ENCODE measurements around the gene RTN4RL1. TPM values are rescaled to one million over a fixed set of nuclear protein-coding genes. Genes with fewer than 3 reads are reported as not detected.

The RTN4RL1 gene
- total and polyA plus RNA-seq, 9 of the 15 experiments (the other 6 are each of a cell fraction or from before 2014, with no cell fraction given): 0.04 to 0.06 (median 0.04) TPM; not detected in 5

- TF ChIP-seq ATF6 (CRISPR knock-in tag; IDR thresholded peaks at IDR 0.05): no peak
- no peak for TF ChIP-seq ZNF449 (CRISPR knock-in tag; IDR thresholded peaks at IDR 0.05)
- no peak for TF ChIP-seq ZNF583 (CRISPR knock-in tag; IDR thresholded peaks at IDR 0.05)
- no peak for TF ChIP-seq RUNX1 (IDR thresholded peaks at IDR 0.05; ENCODE audit: low read depth)
- TF ChIP-seq CEBPB (tag; IDR thresholded peaks at IDR 0.05): no peak
- no peak for TF ChIP-seq ZMIZ1 (IDR thresholded peaks at IDR 0.05; ENCODE audit: low read depth in 2 of 2, low read length in 2 of 2)
Measured at GRCh38 chr17:2061441-2061958, 36.4 kb upstream of the RTN4RL1 start (continued).
